Tibial artery (tissue), 4 donors: ENCODE results near the gene ATP9A.
"Not testable (repeated sequence)": the region's sequence is repeated elsewhere in the genome, so short reads cannot be mapped to it uniquely, and the experiment has no call there.

Source experiments
- DNase-seq, 2 donors: peaks; one replicate each; pipeline ENCODE4 v3.0.0-alpha.2; 2019
- H3K27ac ChIP-seq, 2 donors: fragments of 200-600 bp; sonication (generic) in 1 of 2; 1 replicate in 1 of 2; 2 replicates in 1 of 2; pipeline ENCODE4 v1.5.1; 2018 to 2019; ENCODE audit warnings: mild to moderate bottlenecking in 1 of 2
- H3K27me3 ChIP-seq, 2 donors: fragments of 200-600 bp; sonication (generic) in 1 of 2; one replicate each; pipeline versions ENCODE4 v1.5.1 to v1.6.0; 2016 to 2019
- H3K36me3 ChIP-seq, 3 donors: fragments of 200-600 bp; sonication (generic) in 2 of 3; one replicate each; pipeline ENCODE4 v1.5.1; 2016 to 2019; ENCODE audit warnings: mild to moderate bottlenecking in 2 of 3
- H3K4me1 ChIP-seq, 4 donors: fragments of 200-600 bp; sonication (generic) in 2 of 4; 1 replicate in 3 of 4; 2 replicates in 1 of 4; pipeline ENCODE4 v1.5.1; 2016 to 2019
- H3K4me3 ChIP-seq, 2 donors: fragments of 200-600 bp; sonication (generic) in 1 of 2; 1 replicate in 1 of 2; 2 replicates in 1 of 2; pipeline ENCODE4 v1.5.1; 2018 to 2019; ENCODE audit warnings: mild to moderate bottlenecking in 2 of 2
- H3K9me3 ChIP-seq, 3 donors: fragments of 200-600 bp; sonication (generic) in 1 of 3; one replicate each; pipeline ENCODE4 v1.5.1; 2016 to 2019
- intact Hi-C: fragments of 100-400 bp; cut with DNase I; formaldehyde crosslinking; loops from one replicate; pipeline ENCODE4 v1.15.0; 2023; ENCODE audit warnings: low total_unique reads
- TF ChIP-seq, protein P1 (sequence below), 2 experiments: fragments of 200-600 bp in 1 of 2; fragments of 450-650 bp in 1 of 2; IDR thresholded peaks; one replicate each; pipeline ENCODE4 v1.5.1; 2017 to 2019; ENCODE audit warnings: antibody characterized with exemption in 2 of 2, mild to moderate bottlenecking in 1 of 2, moderate library complexity in 1 of 2

ATP9A gene

DNA sequence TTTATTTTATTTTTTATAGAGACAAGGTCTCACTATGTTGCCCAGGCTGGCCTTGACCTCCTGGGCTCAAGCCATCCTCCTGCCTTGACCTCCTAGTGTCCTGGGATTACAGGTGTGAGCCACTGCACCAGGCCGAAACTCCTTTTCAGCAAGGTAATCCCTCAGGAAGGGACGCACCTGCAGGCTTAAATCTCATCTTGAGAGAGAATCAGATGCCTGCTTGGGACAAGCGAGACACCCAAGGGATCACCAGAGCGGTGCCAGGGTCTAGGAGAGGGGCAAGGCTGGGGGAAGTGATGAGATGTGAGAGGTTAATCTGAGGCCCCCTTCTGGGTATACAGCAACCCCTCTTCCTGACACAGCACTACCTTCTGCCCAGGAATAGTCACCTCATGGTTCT, 4.0 kb upstream of the ATP9A start:
- H3K9me3 ChIP-seq, result no peaks in the 10 kb centered on the region
- H3K27ac ChIP-seq, result no peak overlapping the region
- no peak overlapping the region for H3K4me3 ChIP-seq
- H3K36me3 ChIP-seq, result no peaks in the 10 kb centered on the region
- TF ChIP-seq, protein P1, sequence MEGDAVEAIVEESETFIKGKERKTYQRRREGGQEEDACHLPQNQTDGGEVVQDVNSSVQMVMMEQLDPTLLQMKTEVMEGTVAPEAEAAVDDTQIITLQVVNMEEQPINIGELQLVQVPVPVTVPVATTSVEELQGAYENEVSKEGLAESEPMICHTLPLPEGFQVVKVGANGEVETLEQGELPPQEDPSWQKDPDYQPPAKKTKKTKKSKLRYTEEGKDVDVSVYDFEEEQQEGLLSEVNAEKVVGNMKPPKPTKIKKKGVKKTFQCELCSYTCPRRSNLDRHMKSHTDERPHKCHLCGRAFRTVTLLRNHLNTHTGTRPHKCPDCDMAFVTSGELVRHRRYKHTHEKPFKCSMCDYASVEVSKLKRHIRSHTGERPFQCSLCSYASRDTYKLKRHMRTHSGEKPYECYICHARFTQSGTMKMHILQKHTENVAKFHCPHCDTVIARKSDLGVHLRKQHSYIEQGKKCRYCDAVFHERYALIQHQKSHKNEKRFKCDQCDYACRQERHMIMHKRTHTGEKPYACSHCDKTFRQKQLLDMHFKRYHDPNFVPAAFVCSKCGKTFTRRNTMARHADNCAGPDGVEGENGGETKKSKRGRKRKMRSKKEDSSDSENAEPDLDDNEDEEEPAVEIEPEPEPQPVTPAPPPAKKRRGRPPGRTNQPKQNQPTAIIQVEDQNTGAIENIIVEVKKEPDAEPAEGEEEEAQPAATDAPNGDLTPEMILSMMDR (IDR thresholded peaks at IDR 0.05), result no peak
- peaks cover 0 to 4% (median 2%) of the 10 kb centered on the region in 4 donors for H3K4me1 ChIP-seq
- no peak for DNase-seq
- intact Hi-C loops, result no loop called here
- no peaks in the 10 kb centered on the region for H3K27me3 ChIP-seq

DNA sequence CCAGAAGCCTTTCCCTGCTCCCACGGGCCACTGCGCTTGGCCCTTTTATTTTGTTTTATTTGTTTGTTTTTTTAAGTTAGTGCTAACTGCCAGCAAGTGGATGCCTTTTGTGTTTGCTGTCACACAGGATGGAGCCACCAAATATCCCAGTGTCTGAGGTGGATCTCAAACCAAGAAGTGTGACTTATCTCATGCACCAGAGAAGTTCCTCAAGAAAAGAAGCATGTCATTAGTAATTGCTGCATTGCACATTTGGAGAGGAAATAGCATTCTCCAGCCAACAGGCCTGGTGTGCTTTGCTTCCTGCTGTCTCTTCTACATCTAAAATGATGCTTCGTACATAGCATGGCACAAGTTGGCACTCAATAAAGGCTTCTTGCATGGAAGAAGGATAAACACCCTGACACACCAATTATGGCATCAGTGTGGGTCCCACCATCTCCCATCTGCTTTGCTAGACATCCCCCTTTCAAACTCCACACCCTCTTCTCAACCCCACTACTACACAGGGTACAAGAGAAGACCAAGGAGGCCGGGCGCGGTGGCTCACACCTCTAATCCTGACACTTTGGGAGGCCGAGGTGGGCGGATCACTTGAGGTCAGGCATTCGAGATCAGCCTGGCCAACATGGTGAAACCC, 1.9 kb upstream of the ATP9A start:
- TF ChIP-seq, protein P1 (IDR thresholded peaks at IDR 0.05), result no peak
- no peak overlapping the region for H3K27ac ChIP-seq
- no peaks in the 10 kb centered on the region for H3K9me3 ChIP-seq
- H3K36me3 ChIP-seq, result no peaks in the 10 kb centered on the region
- intact Hi-C loops, result no loop called here
- no peak for DNase-seq
- H3K4me1 ChIP-seq, result peaks cover 0 to 8% (median 2%) of the 10 kb centered on the region in 4 donors
- H3K27me3 ChIP-seq, result no peaks in the 10 kb centered on the region
- H3K4me3 ChIP-seq, result no peak overlapping the region

DNA sequence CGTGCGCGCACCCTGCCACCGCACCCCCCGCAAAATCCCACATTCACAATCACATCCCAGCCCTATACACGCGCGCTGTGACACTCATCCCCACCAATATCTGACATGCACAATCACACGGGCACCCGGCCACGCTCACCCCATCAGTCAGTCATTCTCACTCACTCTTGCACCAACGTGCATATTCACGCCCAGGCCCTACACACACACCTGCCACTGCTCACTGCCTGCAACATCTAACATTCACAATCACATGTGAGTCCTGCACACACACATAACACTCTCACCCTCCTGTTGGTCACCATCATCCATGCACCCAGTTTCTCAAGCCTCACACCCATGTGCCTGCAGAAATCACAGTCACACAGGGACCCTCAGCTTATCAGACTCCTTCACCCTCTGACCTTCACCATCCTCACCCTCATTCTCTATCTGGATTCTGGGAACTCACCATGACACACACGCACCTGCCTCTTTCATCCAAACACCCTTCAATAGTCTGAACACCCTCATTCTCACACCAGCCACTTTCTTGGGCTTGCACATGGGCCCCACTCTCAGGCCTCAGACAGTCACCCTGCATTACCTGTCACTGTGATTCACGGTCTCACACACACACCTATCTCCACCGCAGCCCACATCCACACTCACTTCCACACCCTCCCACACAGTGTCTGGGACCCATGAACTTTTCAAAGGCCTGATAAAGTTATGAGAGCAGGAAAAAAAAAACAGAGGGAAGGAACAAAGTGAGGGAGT, 748 bp upstream of the ATP9A start:
- no peaks in the 10 kb centered on the region for H3K36me3 ChIP-seq
- TF ChIP-seq, protein P1 (IDR thresholded peaks at IDR 0.05), result no peak
- H3K4me1 ChIP-seq, result peaks cover 0 to 8% (median 2%) of the 10 kb centered on the region in 4 donors
- peak overlapping the region; percentile 47 to 78 for H3K4me3 ChIP-seq
- H3K27ac ChIP-seq, result no peak overlapping the region
- H3K9me3 ChIP-seq, result no peaks in the 10 kb centered on the region
- intact Hi-C loops, result no loop called here
- DNase-seq, result no peak
- H3K27me3 ChIP-seq, result no peaks in the 10 kb centered on the region

DNA sequence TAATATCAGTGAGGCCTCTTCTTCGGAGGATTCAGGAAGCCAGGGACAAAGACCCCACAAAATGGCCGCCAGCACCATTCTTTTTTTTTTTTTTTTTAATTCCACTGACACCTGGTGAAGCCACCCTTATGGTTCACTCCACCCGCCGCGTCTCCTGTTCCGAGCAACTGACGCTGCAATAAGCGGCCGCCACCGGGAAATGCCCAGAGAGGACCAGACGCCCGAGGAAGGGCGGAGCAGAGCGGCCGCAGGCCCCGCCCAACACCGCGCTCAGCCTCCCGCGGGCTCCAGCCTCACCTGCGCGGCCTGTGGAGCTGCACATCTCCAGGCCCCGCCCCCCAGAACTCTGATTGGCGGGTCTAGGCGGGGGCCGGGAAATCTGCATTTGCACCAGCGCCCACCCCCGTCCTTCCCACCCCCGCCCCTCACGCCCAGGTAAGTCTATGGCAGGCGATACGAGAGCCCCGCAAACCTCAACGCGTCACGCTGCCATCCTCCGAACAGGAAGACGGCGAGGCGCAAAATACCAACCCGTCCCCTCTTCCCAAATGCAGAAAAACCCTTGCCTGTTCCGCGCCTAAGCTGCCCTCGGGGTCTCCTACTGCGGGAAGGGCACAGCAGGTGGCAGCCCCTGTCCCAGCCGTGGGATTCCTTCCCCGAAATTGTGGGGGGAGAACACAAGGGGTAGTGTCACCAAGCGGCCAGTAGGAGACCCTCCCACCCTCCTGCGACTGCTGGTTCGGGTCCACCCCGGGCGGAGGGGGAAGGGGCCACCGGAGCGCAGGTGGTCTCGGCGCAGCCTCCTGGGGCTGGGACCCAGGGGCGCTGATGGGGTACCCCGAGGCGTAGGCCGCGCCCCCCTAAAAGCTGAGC, 960 bp downstream of the ATP9A start:
- Histone ChIP-seq H3K4me3 (peak overlapping the region; percentile 78 to 96), H3K27ac (peak overlapping the region; percentile 76 to 87), H3K36me3 (no peaks in the 10 kb centered on the region), H3K27me3 (no peaks in the 10 kb centered on the region), H3K4me1 (peaks cover 0 to 8% (median 2%) of the 10 kb centered on the region in 4 donors), H3K9me3 (no peaks in the 10 kb centered on the region)
- intact Hi-C loops, result no loop called here
- TF ChIP-seq, protein P1 (IDR thresholded peaks at IDR 0.05), result peak; percentile 22 to 36
- peak; percentile 66 to 82 for DNase-seq

DNA sequence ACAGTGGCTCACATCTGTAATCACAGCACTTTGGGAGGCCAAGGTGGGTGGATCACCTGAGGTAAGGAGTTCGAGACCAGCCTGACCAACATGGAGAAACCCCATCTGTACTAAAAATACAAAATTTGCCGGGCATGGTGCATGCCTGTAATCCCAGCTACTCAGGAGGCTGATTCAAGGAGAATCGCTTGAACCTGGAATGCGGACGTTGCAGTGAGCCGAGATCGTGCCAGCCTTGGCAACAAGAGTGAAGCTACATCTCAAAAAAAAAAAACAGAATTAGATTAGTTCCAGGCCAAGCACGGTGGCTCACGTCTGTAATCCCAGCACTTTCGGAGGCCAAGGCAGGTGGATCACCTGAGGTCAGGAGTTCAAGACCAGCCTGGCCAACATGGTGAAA, 2.8 kb downstream of the ATP9A start:
- DNase-seq, H3K27ac ChIP-seq, H3K4me1 ChIP-seq, H3K27me3 ChIP-seq, intact Hi-C loops, H3K9me3 ChIP-seq, H3K36me3 ChIP-seq, H3K4me3 ChIP-seq: not testable (repeated sequence)
